GM19467 (cell line): Measurements from ENCODE around the gene D2HGDH.
"Not testable (repeated sequence)": the region's sequence is repeated elsewhere in the genome, so short reads cannot be mapped to it uniquely, and the experiment has no call there.

Source experiments
- ATAC-seq: cut with Tn5 transposase; IDR thresholded peaks from one replicate; pipeline ENCODE4 v1.9.1; 2021; ENCODE audit warnings: mild to moderate bottlenecking, moderate library complexity; ENCODE audit not compliant: unreplicated experiment

Gene D2HGDH

DNA sequence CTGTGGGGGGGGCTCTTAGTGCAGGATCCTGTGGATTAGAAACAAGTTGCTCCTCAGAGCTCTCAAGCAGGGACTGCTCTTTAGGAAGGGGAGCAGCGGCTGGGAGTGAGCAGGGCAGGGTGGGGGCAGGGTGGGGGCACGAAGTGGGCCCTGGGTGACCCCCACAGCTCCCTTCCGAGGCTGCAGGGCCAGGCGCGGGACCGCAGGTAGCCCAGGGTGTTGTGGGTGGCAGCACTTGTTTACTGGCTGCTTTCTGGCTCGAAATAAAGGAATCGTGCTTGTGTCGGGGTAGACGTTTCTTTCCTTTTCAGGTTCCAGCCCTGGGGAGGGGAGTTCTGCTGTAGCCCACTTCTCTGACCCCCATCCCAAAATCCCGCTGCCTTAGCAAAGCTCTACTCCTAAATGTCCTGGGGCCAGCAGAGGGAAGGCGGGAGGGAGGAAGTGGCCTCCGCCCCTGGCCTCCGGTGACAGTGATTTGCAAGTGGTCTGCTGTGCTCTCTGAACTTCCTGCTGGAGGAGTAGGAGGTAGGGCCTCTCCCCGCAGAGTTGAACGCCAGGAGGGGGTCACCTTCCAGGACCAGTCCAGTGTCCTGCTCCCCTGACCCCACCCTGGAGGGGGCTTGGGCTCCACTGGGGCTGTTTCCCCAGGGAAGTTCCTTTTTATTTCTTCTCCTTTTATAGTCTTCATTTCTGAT, 82.8 kb downstream of the D2HGDH start:
- ATAC-seq: no peak

DNA sequence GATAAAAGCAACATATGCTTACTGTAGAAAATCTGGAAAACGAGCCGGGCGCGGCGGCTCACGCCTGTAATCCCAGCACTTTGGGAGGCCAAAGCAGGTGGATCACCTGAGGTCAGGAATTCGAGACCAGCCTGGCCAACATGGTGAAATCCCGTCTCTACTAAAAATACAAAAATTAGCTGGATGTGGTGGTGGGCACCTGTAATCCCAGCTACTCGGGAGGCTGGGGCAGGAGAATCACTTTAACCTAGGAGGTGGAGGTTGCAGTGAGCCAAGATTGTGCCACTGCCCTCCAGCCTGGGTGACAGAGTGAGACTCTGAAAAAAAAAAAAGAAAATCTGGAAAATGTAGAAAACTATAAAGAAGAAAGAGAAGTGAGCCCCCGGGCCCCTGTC, 83.4 kb downstream of the D2HGDH start:
- ATAC-seq: not testable (repeated sequence)
